NCI-H187 (cell line): ENCODE measurements around the gene SYS1.

Source experiments
- DNase-seq, 2 experiments: peaks; one replicate each; lab custom pipeline; 2025; lab: John Stamatoyannopoulos, UW

SYS1 gene

GRCh38 chr20:45362804-45363610 is at the start of gene SYS1:
Gene SYS1 (plus strand): TSS chr20:45363156. CDS start chr20:45363532, 376 bp downstream.
- DNase-seq: peak; percentile 96 to 97

- DNase-seq: no peak
Observed at GRCh38 chr20:45313943-45314342, 49.0 kb upstream of the SYS1 start.

GRCh38 chr20:45315672-45316071 is 47.3 kb upstream of the SYS1 start:
- no peak for DNase-seq

GRCh38 chr20:45316150-45317080 is 46.5 kb upstream of the SYS1 start:
- DNase-seq: no peak

GRCh38 chr20:45317826-45318225 is 45.1 kb upstream of the SYS1 start:
- DNase-seq: no peak

- DNase-seq: no peak
Observed at GRCh38 chr20:45318386-45318939, 44.5 kb upstream of the SYS1 start.

GRCh38 chr20:45318948-45319347 is 44.0 kb upstream of the SYS1 start:
- no peak for DNase-seq

GRCh38 chr20:45320948-45321595 is 41.9 kb upstream of the SYS1 start:
- no peak for DNase-seq

- no peak for DNase-seq
Observed at GRCh38 chr20:45322952-45323383, 40.0 kb upstream of the SYS1 start.

GRCh38 chr20:45323731-45324130 is 39.2 kb upstream of the SYS1 start:
- DNase-seq: no peak

- DNase-seq: no peak
Observed at GRCh38 chr20:45325371-45325770, 37.6 kb upstream of the SYS1 start.

GRCh38 chr20:45328451-45328850 is 34.5 kb upstream of the SYS1 start:
- DNase-seq: no peak

- DNase-seq: no peak
Observed at GRCh38 chr20:45329497-45330319, 33.2 kb upstream of the SYS1 start.

GRCh38 chr20:45330476-45330875 is 32.5 kb upstream of the SYS1 start:
- no peak for DNase-seq

- DNase-seq: no peak
Observed at GRCh38 chr20:45336530-45337366, 26.2 kb upstream of the SYS1 start.

- DNase-seq: no peak
Observed at GRCh38 chr20:45337367-45338120, 25.4 kb upstream of the SYS1 start.

- no peak for DNase-seq
Observed at GRCh38 chr20:45338121-45339030, 24.6 kb upstream of the SYS1 start.

- DNase-seq: no peak
Observed at GRCh38 chr20:45339084-45339483, 23.9 kb upstream of the SYS1 start.
